Measurements from ENCODE around the gene TRIM67.
"Not testable (repeated sequence)": the region's sequence is repeated elsewhere in the genome, so short reads cannot be mapped to it uniquely, and the experiment has no call there.

TRIM67 gene

GRCh38 chr1:231209531-231209930 lies 47.7 kb downstream of the TRIM67 start:
- no peak overlapping the region for H3K4me3 ChIP-seq (ENCODE audit: low read depth, low read length)
- TF ChIP-seq, protein P1, sequence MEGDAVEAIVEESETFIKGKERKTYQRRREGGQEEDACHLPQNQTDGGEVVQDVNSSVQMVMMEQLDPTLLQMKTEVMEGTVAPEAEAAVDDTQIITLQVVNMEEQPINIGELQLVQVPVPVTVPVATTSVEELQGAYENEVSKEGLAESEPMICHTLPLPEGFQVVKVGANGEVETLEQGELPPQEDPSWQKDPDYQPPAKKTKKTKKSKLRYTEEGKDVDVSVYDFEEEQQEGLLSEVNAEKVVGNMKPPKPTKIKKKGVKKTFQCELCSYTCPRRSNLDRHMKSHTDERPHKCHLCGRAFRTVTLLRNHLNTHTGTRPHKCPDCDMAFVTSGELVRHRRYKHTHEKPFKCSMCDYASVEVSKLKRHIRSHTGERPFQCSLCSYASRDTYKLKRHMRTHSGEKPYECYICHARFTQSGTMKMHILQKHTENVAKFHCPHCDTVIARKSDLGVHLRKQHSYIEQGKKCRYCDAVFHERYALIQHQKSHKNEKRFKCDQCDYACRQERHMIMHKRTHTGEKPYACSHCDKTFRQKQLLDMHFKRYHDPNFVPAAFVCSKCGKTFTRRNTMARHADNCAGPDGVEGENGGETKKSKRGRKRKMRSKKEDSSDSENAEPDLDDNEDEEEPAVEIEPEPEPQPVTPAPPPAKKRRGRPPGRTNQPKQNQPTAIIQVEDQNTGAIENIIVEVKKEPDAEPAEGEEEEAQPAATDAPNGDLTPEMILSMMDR (IDR thresholded peaks at IDR 0.05; ENCODE audit: insufficient read depth, low read depth, low read length, missing control alignments) = no peak
- no peak for DNase-seq (ENCODE audit: low read depth)

DNA sequence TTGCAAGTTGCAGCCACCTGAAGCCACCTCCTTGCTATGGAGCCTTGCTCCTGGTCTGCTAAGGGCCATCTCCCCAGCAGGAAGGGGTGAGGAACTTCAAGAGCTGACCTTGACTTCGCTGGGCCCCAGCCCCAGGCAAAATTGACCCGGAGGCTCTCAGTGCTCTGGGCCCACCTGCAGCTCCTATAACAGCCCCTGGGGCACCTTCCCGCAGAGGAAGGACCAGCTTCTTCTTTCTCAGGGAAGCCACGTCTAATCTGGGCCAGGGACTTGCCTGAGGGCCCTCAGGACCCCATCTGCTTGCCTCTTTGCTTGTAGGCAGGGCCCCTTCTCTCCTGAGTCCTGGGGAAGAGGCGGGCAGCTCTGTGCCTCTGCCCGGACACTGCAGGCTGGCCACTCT lies 48.3 kb downstream of the TRIM67 start:
- no peak overlapping the region for H3K4me3 ChIP-seq (ENCODE audit: low read depth, low read length)
- DNase-seq (ENCODE audit: low read depth) = no peak
- TF ChIP-seq, protein P1 (IDR thresholded peaks at IDR 0.05; ENCODE audit: insufficient read depth, low read depth, low read length, missing control alignments) = no peak

GRCh38 chr1:231211005-231211857 lies 49.4 kb downstream of the TRIM67 start:
- H3K4me3 ChIP-seq (ENCODE audit: low read depth, low read length) = peak overlapping the region; percentile 52
- peak; percentile 92 for DNase-seq (ENCODE audit: low read depth)
- TF ChIP-seq, protein P1 (IDR thresholded peaks at IDR 0.05; ENCODE audit: insufficient read depth, low read depth, low read length, missing control alignments) = peak; percentile 90

DNA sequence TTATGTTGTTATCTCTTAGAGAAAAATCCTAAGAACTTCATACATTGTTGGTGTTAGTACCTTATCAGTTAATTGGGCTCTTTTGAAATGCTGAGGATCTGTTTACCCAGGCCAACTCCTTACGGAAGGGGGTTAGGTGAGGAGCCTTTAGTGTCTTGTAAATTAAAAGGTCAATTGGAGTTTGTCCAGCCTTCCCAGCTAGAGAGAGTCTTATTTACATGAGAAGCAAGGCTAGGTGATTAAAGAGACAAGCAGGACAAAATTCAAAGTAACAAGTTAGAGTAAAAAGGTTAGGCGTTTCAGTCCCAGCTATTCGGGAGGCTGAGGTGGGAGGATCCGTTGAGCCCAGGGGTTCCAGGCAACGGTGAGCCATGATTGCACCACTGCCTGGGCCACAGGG lies 50.4 kb downstream of the TRIM67 start:
- not testable (repeated sequence) for DNase-seq (ENCODE audit: low read depth); H3K4me3 ChIP-seq (ENCODE audit: low read depth, low read length)

GRCh38 chr1:231213831-231214573 lies 52.1 kb downstream of the TRIM67 start:
- H3K4me3 ChIP-seq (ENCODE audit: low read depth, low read length) = no peak overlapping the region
- DNase-seq (ENCODE audit: low read depth) = no peak
- TF ChIP-seq, protein P1 (IDR thresholded peaks at IDR 0.05; ENCODE audit: insufficient read depth, low read depth, low read length, missing control alignments) = no peak

GRCh38 chr1:231214918-231215680 lies 53.2 kb downstream of the TRIM67 start:
- TF ChIP-seq, protein P1 (IDR thresholded peaks at IDR 0.05; ENCODE audit: insufficient read depth, low read depth, low read length, missing control alignments) = no peak
- no peak overlapping the region for H3K4me3 ChIP-seq (ENCODE audit: low read depth, low read length)
- peak; percentile 17 for DNase-seq (ENCODE audit: low read depth)

Measured in GM12865 (cell line).